ENCODE data around the gene SMOC1. TPM values are rescaled to one million over a fixed set of nuclear protein-coding genes. Genes with fewer than 3 reads are reported as not detected.

Gene SMOC1
- total RNA-seq, 3 donors from 2014 or later (not counting 1 experiment from before 2014, with no cell fraction given), result not detected

GRCh38 chr14:69972755-69973154, 93.5 kb downstream of the SMOC1 start:
- H3K4me1 Mint-ChIP-seq, result no peaks in the 10 kb centered on the region
- intact Hi-C loops (cut with micrococcal nuclease), result no loop called here
- Histone ChIP-seq H3K27me3 (ENCODE audit: control insufficient read depth, insufficient read depth, low read length) (no peaks in the 10 kb centered on the region), H3K27ac (ENCODE audit: low read length) (no peak overlapping the region), H3K9me3 (ENCODE audit: control insufficient read depth, insufficient read depth, low read length) (no peaks in the 10 kb centered on the region), H3K36me3 (ENCODE audit: control insufficient read depth, insufficient read depth, low read length) (no peaks in the 10 kb centered on the region), H3K4me3 (ENCODE audit: low read length) (no peak overlapping the region), H3K4me1 (ENCODE audit: control insufficient read depth, insufficient read depth, low read length) (no peaks in the 10 kb centered on the region)
- H3K27me3 Mint-ChIP-seq (ENCODE audit: low read depth in 2 of 2), result peaks cover 9 to 27% of the 10 kb centered on the region in 2 donors
- no peak overlapping the region for H3K4me3 Mint-ChIP-seq
- no peak for ATAC-seq
- H3K9me3 Mint-ChIP-seq, result no peaks in the 10 kb centered on the region
- H3K27ac Mint-ChIP-seq, result no peak overlapping the region
- 90% methylated on average over 5 of the region's 5 CpGs for WGBS (ENCODE audit: insufficient coverage)
- no peak for DNase-seq
- TF ChIP-seq CTCF (IDR thresholded peaks at IDR 0.05), result no peak
- H3K36me3 Mint-ChIP-seq, result no peaks in the 10 kb centered on the region

GRCh38 chr14:69973846-69974245, 94.6 kb downstream of the SMOC1 start:
- Mint-ChIP-seq H3K27ac (no peak overlapping the region), H3K4me1 (no peaks in the 10 kb centered on the region), H3K9me3 (no peaks in the 10 kb centered on the region), H3K36me3 (no peaks in the 10 kb centered on the region), H3K4me3 (no peak overlapping the region), H3K27me3 (ENCODE audit: low read depth in 2 of 2) (peaks cover 9 to 36% of the 10 kb centered on the region in 2 donors)
- intact Hi-C loops (cut with micrococcal nuclease), result no loop called here
- no peaks in the 10 kb centered on the region for H3K9me3 ChIP-seq (ENCODE audit: control insufficient read depth, insufficient read depth, low read length)
- no peak overlapping the region for H3K27ac ChIP-seq (ENCODE audit: low read length)
- H3K27me3 ChIP-seq (ENCODE audit: control insufficient read depth, insufficient read depth, low read length), result no peaks in the 10 kb centered on the region
- H3K4me1 ChIP-seq (ENCODE audit: control insufficient read depth, insufficient read depth, low read length), result no peaks in the 10 kb centered on the region
- WGBS (ENCODE audit: insufficient coverage), result 74% methylated on average over 1 of the region's 1 CpG
- TF ChIP-seq CTCF (IDR thresholded peaks at IDR 0.05), result no peak
- H3K36me3 ChIP-seq (ENCODE audit: control insufficient read depth, insufficient read depth, low read length), result no peaks in the 10 kb centered on the region
- H3K4me3 ChIP-seq (ENCODE audit: low read length), result no peak overlapping the region
- no peak for DNase-seq
- ATAC-seq, result no peak

- H3K9me3 Mint-ChIP-seq, result no peaks in the 10 kb centered on the region
- no peaks in the 10 kb centered on the region for H3K4me1 ChIP-seq (ENCODE audit: control insufficient read depth, insufficient read depth, low read length)
- no peak for TF ChIP-seq CTCF (IDR thresholded peaks at IDR 0.05)
- H3K27me3 Mint-ChIP-seq (ENCODE audit: low read depth in 2 of 2), result peaks cover 27 to 63% of the 10 kb centered on the region in 2 donors
- H3K9me3 ChIP-seq (ENCODE audit: control insufficient read depth, insufficient read depth, low read length), result no peaks in the 10 kb centered on the region
- H3K27me3 ChIP-seq (ENCODE audit: control insufficient read depth, insufficient read depth, low read length), result no peaks in the 10 kb centered on the region
- H3K27ac ChIP-seq (ENCODE audit: low read length), result no peak overlapping the region
- H3K4me3 ChIP-seq (ENCODE audit: low read length), result no peak overlapping the region
- intact Hi-C loops (cut with micrococcal nuclease), result no loop called here
- no peak overlapping the region for H3K27ac Mint-ChIP-seq
- DNase-seq (no peak), ATAC-seq (no peak)
- H3K4me1 Mint-ChIP-seq, result no peaks in the 10 kb centered on the region
- H3K36me3 ChIP-seq (ENCODE audit: control insufficient read depth, insufficient read depth, low read length), result no peaks in the 10 kb centered on the region
- H3K4me3 Mint-ChIP-seq, result no peak overlapping the region
- H3K36me3 Mint-ChIP-seq, result no peaks in the 10 kb centered on the region
- 67% methylated on average over 1 of the region's 1 CpG for WGBS (ENCODE audit: insufficient coverage)
These were observed 100.7 kb downstream of the SMOC1 start for GRCh38 chr14:69979882-69980281.
